HG03103 (cell line): ENCODE results near the gene CCNH.
A peak's percentile ranks its signal among the peaks of the same experiment; 100 is the strongest.

Experiments used
- ATAC-seq: cut with Tn5 transposase; IDR thresholded peaks from one replicate; pipeline ENCODE4 v1.9.1; 2021; ENCODE audit warnings: low read depth; ENCODE audit not compliant: unreplicated experiment

Gene CCNH

GRCh38 chr5:87404359-87404758 is 8.4 kb downstream of the CCNH start:
- no peak for ATAC-seq

GRCh38 chr5:87403899-87404298 is 8.8 kb downstream of the CCNH start:
- no peak for ATAC-seq

GRCh38 chr5:87403409-87403808 is 9.3 kb downstream of the CCNH start:
- no peak for ATAC-seq

- no peak for ATAC-seq
Observed at GRCh38 chr5:87401626-87402025, 11.1 kb downstream of the CCNH start.

- peak; percentile 75 for ATAC-seq
Observed at GRCh38 chr5:87400305-87400899, 12.3 kb downstream of the CCNH start.

- ATAC-seq: no peak
Observed at GRCh38 chr5:87399720-87400119, 13.0 kb downstream of the CCNH start.

GRCh38 chr5:87398981-87399614 is 13.6 kb downstream of the CCNH start:
- no peak for ATAC-seq

- no peak for ATAC-seq
Observed at GRCh38 chr5:87394411-87395165, 18.1 kb downstream of the CCNH start.

GRCh38 chr5:87393331-87393730 is 19.4 kb downstream of the CCNH start:
- ATAC-seq: no peak

- ATAC-seq: no peak
Observed at GRCh38 chr5:87392801-87393200, 19.9 kb downstream of the CCNH start.

- no peak for ATAC-seq
Observed at GRCh38 chr5:87392170-87392569, 20.6 kb downstream of the CCNH start.

GRCh38 chr5:87390576-87391199 is 22.0 kb downstream of the CCNH start:
- ATAC-seq: no peak

- ATAC-seq: no peak
Observed at GRCh38 chr5:87390075-87390474, 22.7 kb downstream of the CCNH start.

- no peak for ATAC-seq
Observed at GRCh38 chr5:87389296-87390034, 23.3 kb downstream of the CCNH start.

GRCh38 chr5:87388129-87388528 is 24.6 kb downstream of the CCNH start:
- ATAC-seq: no peak

- no peak for ATAC-seq
Observed at GRCh38 chr5:87385802-87386201, 26.9 kb downstream of the CCNH start.

- no peak for ATAC-seq
Observed at GRCh38 chr5:87383216-87383615, 29.5 kb downstream of the CCNH start.

GRCh38 chr5:87382224-87382623 is 30.5 kb downstream of the CCNH start:
- no peak for ATAC-seq

- ATAC-seq: no peak
Observed at GRCh38 chr5:87372705-87373104, 40.0 kb downstream of the CCNH start.

- ATAC-seq: no peak
Observed at GRCh38 chr5:87369431-87369830, 43.3 kb downstream of the CCNH start.

GRCh38 chr5:87368601-87369000 is 44.1 kb downstream of the CCNH start:
- no peak for ATAC-seq
